Retina (tissue), 1 donor: ENCODE data around the gene ACOT6.
"Not testable (repeated sequence)": the region's sequence is repeated elsewhere in the genome, so short reads cannot be mapped to it uniquely, and the experiment has no call there.

Experiments
- DNase-seq: peaks from one replicate; pipeline ENCODE4 v3.0.0-alpha.2; 2016

The ACOT6 gene

DNA sequence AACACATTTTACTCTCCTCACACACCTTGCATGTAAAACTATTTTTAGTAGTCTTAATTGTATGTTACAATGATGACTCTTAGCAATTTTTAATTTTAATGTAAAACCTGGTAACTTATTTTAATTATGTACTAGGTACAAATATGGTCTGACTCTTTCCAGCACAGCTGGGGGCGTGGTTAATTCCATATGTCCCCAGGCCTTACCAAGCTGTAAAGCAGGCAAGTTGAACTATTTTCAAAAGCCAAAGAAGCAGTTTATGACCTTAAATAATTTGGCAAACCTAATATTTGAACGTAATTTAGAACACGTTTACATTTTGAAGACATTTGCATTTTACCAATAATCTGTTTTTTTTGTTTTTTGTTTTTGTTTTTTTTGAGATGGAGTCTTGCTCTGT, 9.3 kb upstream of the ACOT6 start:
- DNase-seq, result no peak

GRCh38 chr14:73606271-73606670, 6.0 kb upstream of the ACOT6 start:
- no peak for DNase-seq

- no peak for DNase-seq
Measured at GRCh38 chr14:73607241-73607640, 5.1 kb upstream of the ACOT6 start.

DNA sequence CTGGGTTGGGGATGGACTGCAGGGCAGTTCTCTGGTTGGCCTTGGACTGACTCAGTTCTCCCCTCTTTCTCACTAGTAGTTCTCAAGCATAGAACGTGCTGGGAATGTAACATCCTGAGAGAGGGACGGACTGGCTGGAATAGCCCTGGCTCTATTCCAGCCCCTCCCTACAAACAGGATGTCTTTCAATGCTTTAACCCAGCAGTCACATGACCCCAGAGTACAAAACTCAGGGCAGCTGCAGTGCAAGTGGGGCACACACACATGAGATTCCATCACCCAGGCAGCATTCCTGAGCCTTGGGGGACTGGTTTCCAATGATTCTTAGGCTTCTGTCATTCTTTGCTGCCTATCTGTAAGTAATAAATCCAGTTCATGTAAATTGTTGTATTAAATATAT, 1.6 kb upstream of the ACOT6 start:
- DNase-seq, result no peak

DNA sequence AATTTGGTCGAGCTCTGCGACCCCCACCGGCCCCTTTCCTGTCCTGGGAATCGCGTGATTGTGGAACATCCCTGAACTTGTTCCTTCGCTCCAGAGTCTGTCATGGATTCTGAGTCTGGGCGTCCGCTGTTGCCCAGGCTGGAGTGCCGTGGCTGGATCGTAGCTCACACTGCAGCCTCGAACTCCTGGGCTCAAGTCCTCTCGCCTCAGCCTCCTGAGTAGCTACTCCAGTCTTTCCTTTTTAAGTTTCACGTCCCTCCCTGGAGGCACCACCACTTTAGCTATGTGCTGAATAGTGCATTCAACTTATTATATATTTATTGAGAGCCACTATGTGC, 698 bp downstream of the ACOT6 start:
- no peak for DNase-seq

DNA sequence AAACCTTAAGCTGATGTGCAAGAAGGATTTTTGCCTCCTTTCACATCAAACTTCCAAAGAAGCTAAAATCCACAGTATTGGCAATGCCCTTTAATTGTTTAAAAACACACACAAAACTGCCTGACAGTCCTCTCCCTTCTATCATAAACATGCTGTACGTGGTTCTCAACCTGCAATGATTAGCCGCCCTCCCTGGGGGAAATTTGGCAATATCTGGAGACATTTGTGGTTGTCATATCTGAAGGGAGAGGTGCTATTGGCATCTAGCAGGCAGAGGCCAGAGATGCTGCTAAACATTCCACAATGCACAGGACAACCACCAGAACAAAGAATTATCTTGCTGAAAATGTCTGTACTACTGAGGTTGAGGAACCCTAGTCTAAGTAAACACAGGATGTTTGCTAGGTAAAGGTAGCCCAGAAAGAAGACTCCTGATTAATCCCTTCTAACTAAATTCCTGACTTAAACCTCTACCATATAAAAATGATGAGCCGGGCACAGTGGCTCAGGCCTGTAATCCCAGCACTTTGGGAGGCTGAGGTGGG, 1.2 kb downstream of the ACOT6 start:
- DNase-seq, result peak; percentile 10

GRCh38 chr14:73616831-73617230, 4.5 kb downstream of the ACOT6 start:
- DNase-seq, result no peak

DNA sequence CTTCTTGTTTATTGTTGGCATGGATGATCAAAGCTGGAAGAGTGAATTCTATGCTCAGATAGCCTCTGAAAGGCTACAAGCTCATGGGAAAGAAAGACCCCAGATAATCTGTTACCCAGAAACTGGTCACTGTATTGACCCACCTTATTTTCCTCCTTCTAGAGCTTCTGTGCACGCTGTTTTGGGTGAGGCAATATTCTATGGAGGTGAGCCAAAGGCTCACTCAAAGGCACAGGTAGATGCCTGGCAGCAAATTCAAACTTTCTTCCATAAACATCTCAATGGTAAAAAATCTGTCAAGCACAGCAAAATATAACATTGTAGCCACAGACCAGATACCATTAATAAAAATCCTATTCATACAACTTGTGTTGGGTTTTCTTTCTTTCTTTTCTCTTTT, 7.2 kb downstream of the ACOT6 start:
- no peak for DNase-seq

- no peak for DNase-seq
Measured at GRCh38 chr14:73620268-73620667, 8.0 kb downstream of the ACOT6 start.

- no peak for DNase-seq
Measured at GRCh38 chr14:73623504-73624054, 11.3 kb downstream of the ACOT6 start.

DNA sequence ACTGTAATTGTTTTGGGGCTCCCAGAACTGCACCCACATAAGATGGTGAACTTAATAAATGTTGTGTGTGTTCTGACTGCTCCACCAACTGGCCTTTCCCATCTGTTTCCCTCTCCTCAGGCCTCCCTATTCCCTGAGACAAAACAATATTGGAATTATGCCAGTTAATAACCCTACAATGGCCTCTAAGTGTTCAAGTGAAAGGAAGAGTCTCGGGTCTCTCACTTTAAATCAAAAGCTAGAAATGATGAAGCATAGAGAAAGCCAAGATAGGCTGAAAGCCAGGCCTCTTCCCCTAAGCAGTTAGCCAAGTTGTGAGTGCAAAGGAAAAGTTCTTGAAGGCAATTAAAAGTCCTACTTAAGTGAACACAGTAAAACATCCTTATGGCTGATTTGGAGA, 13.4 kb downstream of the ACOT6 start:
- no peak for DNase-seq

DNA sequence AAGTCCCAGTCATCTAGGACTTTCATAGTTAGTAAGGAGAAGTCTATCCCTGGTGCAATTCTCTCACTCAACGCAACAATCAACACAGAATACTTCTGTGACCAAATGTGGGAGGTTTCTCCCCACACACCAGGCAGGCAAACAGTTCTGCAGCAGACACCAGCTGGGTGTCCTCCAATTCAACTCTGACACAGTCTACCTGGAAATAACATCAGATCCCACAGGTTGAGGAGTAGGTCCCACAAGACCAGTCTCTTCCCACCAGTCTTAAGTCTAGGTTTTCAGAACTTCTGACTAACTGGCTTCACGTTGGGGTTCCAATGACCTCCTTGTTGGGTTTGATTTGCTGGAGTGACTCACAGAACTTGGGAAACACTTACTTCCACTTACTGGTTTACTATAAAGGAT, 14.8 kb downstream of the ACOT6 start:
- no peak for DNase-seq

- DNase-seq, result no peak
Measured at GRCh38 chr14:73630009-73630780, 17.9 kb downstream of the ACOT6 start.

DNA sequence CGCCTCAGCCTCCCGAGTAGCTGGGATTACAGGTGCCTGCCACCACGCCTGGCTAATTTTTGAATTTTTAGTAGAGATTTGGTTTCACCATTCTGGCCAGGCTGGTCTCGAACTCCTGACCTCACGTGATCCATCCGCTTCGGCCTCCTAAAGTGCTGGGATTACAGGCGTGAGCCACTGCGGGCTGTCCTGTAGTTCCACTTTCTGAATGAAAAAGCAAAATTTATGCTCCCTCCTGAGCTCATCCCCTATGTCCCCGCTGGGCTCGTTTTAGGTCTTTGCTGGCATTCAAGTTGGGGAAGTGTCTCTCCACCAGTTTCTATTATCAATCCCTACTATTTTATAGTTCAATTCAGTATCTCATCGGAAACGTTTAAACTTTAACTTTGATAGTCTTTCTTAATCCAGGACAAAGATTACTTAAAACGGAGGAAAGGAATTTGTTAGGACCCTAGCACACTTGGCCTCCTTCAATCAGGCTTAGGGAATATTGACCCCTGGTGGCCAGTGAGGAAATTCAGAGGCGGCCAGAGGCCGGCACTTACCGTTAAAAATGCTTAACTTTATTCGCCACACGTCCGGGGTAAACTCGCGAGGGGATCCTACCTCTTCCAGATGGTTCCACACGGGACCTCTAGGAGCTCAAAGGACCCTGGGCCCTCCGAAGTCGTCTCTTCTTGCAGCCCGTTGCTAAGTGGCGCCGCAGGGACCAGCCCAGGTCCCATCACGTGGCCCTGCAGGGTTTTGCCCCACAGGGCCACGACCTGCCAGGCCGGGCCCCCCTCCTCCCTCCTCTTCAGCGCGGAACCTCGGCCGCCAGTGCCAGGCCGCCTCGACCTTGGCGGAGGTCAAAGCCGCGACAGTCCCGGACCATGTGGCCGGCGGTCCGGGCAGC, 21.0 kb downstream of the ACOT6 start:
- peak; percentile 84 for DNase-seq

- peak; percentile 80 for DNase-seq
Measured at GRCh38 chr14:73634011-73634833, 21.9 kb downstream of the ACOT6 start.

DNA sequence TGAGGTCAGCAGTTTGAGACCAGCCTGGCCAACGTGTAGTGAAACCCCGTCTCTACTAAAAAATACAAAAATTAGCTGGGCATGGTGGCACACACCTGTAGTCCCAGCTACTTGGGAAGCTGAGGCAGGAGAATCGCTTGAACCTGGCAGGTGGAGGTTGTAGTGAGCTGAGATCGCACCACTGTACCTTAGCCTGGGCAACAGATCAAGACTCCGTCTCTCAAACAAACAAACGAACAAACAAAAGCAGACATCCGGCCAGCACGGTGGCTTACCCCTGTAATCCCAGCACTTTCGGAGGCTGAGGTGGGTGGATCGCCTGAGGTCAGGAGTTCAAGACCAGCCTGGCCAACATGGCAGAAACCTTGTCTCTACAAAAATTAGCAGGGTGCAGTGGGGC, 24.0 kb downstream of the ACOT6 start:
- not testable (repeated sequence) for DNase-seq

- DNase-seq, result no peak
Measured at GRCh38 chr14:73637830-73638229, 25.5 kb downstream of the ACOT6 start.

GRCh38 chr14:73640796-73641365, 28.6 kb downstream of the ACOT6 start:
- DNase-seq, result no peak

DNA sequence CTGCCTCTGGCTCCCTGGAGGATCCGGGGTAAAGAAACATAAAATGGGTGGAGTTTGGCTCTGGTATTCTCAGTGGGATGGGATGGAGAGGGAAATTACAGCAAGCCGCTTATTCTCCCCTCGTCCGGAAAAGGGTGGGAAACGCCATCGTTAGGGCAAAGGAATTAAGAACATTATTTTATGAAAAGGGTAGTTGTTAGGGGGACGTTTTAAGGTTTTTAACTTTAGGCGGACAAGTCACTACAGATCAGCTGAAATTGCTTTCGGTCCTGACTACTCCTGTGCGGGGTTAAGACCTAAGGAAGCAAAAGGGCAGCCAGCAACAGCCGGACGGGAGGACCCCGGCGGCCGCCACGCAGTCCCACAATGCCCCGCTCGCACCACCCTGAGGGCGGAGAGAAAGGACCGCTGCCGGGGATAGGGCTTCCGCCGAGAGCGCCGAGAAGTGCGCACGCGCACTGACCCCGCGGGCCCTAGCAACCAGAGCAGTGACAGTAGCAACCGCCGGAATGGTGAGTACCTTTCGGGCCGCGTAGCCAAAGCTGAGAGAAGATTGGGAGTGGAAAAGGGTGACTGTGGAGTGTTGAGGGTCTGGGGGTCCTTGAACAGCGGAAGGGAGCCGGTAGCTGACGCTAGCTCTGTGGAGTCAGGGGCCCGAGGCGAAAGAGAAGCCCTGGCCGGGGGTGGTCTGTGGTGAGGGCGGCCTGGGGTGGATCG, 32.4 kb downstream of the ACOT6 start, which contains the start of gene DNAL1:
Gene DNAL1 (plus strand): TSS at position 456 of the 717 bp plus-strand sequence. CDS start 54 bp downstream, at position 510.
- peak; percentile 95 for DNase-seq

DNA sequence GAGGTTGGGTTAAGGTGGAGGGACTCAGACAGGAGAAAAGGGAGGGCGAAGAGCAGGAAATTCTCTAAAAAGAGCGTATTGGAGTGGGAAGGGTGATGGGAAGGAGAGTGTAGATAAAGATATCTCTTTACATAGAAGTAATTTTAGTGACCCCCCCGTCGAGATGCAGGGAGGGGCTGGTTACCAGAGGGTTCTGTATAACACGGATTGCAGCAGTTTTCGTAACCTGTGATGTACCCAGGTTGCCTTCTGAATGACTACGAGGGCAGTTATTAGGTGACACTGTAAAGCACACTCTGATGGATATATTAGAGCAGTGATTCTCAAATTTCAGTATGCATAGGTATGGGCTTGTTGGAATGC, 32.9 kb downstream of the ACOT6 start:
- no peak for DNase-seq

DNA sequence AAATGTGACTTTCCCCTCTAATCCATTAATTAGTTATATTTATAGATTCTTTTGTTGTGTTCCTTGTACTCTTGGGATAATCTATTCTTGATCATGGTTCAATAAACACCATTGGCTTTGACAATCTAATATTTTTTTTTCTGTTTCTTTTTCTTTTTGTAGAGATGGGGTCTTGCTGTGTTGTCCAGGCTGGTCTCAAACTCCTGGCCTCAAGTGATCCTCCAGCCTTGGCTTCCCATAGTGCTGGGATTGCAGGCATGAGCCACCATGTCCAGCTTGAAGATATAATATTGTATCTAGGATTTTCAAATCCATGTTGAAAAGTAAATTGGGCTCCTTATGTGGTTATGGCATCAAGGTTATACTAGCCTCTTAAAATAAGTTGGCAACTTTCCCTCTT, 38.7 kb downstream of the ACOT6 start:
- no peak for DNase-seq

- DNase-seq, result no peak
Measured at GRCh38 chr14:73655851-73656250, 43.5 kb downstream of the ACOT6 start.
